Measurements from ENCODE around the gene ABCC10.
"Not testable (repeated sequence)": the region's sequence is repeated elsewhere in the genome, so short reads cannot be mapped to it uniquely, and the experiment has no call there.

ABCC10 gene

DNA sequence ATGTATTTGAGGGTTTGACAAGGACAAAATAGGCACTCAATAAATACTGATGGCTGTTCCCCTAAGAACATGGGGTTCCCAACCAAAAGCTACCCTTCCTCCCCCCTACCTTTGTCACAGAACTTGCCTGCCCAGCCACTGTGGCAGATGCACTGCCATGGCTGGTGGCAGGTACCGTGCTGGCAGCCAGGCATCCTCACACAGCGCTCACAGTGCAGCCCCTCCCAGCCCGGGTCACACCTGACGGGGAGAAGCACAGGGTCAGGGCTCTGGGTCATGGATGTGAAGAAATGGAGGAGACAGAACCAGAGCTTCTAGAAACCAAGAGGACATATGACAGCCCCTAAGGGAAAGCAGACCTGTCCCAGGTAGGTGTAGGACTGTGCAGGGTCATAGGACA lies 25.6 kb downstream of the ABCC10 start:
- TF ChIP-seq, protein P1, sequence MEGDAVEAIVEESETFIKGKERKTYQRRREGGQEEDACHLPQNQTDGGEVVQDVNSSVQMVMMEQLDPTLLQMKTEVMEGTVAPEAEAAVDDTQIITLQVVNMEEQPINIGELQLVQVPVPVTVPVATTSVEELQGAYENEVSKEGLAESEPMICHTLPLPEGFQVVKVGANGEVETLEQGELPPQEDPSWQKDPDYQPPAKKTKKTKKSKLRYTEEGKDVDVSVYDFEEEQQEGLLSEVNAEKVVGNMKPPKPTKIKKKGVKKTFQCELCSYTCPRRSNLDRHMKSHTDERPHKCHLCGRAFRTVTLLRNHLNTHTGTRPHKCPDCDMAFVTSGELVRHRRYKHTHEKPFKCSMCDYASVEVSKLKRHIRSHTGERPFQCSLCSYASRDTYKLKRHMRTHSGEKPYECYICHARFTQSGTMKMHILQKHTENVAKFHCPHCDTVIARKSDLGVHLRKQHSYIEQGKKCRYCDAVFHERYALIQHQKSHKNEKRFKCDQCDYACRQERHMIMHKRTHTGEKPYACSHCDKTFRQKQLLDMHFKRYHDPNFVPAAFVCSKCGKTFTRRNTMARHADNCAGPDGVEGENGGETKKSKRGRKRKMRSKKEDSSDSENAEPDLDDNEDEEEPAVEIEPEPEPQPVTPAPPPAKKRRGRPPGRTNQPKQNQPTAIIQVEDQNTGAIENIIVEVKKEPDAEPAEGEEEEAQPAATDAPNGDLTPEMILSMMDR (IDR thresholded peaks at IDR 0.05; ENCODE audit: low read depth, low read length, missing control alignments): no peak
- no peak overlapping the region for H3K4me3 ChIP-seq (replicated peaks; ENCODE audit: low read depth, low read length)
- no peak for DNase-seq (ENCODE audit: extremely low read depth, low read depth)

DNA sequence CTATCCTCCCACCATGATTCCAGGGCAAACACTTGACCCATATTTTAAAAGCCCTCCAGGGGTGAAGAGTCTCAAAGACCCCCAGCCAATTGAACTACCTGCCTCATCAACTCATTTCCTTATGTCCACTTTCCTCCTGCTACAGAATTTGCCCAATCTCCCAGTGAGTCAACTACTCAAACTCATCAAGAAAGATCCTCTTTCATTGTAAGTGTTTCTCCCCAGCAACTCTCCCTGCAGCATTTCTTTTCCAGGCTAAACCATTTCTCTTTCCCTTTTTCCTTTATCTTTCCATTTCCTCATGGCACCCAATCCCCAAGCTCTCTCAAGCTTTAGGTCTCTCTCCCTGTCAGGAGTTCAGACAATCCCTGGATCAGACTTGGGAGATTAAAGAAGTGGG lies 26.5 kb downstream of the ABCC10 start:
- H3K4me3 ChIP-seq (replicated peaks; ENCODE audit: low read depth, low read length): no peak overlapping the region
- TF ChIP-seq, protein P1 (IDR thresholded peaks at IDR 0.05; ENCODE audit: low read depth, low read length, missing control alignments): no peak
- DNase-seq (ENCODE audit: extremely low read depth, low read depth): no peak

DNA sequence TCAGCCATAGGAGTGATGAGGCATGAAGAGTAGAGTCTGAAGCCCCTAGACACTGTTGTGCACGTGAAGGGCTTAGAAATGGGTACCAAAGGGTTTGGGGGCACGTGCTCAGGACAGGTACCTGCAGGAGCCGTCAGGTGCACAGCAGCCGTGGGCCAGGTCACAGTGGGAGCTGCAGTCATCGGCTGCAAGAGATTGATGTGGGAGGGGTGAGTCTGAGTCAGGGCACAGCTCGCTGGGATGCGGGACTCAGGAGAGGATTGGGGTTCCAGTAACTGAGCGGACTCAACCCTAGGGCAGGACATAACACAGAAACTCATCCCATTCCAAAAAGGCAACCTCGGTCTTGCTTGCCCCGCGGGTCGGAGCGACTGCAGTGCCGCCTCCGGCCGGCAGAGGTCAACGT lies 27.0 kb downstream of the ABCC10 start:
- H3K4me3 ChIP-seq (replicated peaks; ENCODE audit: low read depth, low read length): peak overlapping the region; percentile 44
- TF ChIP-seq, protein P1 (IDR thresholded peaks at IDR 0.05; ENCODE audit: low read depth, low read length, missing control alignments): peak; percentile 91
- DNase-seq (ENCODE audit: extremely low read depth, low read depth): no peak

DNA sequence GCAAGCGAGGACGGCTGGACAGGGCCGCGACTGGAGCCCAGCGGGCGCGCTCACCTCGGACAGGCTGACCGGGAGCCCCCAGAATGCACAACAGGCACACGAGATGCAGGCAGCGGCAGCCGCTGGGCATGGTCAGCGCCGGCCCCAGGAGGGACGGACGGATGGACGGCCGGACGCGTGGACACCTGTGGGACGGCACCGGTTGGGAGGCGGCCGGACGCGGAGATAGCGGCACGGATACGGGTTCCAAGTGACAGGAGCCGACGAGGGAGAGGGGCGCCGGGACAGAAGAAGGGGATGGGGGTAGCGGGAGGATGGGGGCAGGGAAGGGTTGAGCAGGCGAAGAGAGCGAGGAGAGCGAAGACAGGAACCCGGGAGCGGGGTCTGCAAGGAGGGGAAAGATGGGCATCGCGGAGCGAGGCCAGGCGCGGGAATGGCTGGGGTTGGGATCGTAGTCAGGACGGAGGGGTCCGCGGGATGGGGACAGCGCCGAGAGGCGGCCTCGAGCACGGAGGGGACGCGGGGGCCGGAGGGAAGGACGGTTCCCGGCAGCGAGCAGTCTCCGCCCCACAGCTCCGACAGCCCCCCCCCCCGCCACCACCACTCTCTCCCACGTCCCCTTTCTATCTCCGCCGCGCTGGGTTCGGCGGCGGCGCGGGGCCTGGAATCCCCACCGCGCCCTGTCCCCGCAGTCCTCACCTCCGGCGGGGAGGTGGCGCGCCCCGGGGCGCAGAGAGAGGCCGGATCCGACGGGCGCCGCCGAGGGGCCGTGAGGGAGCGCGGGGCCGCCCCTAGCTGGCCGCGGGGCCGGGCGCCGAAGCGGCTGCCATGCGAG lies 27.6 kb downstream of the ABCC10 start:
- peak overlapping the region; percentile 44 for H3K4me3 ChIP-seq (replicated peaks; ENCODE audit: low read depth, low read length)
- no peak for DNase-seq (ENCODE audit: extremely low read depth, low read depth)
- TF ChIP-seq, protein P1 (IDR thresholded peaks at IDR 0.05; ENCODE audit: low read depth, low read length, missing control alignments): no peak

DNA sequence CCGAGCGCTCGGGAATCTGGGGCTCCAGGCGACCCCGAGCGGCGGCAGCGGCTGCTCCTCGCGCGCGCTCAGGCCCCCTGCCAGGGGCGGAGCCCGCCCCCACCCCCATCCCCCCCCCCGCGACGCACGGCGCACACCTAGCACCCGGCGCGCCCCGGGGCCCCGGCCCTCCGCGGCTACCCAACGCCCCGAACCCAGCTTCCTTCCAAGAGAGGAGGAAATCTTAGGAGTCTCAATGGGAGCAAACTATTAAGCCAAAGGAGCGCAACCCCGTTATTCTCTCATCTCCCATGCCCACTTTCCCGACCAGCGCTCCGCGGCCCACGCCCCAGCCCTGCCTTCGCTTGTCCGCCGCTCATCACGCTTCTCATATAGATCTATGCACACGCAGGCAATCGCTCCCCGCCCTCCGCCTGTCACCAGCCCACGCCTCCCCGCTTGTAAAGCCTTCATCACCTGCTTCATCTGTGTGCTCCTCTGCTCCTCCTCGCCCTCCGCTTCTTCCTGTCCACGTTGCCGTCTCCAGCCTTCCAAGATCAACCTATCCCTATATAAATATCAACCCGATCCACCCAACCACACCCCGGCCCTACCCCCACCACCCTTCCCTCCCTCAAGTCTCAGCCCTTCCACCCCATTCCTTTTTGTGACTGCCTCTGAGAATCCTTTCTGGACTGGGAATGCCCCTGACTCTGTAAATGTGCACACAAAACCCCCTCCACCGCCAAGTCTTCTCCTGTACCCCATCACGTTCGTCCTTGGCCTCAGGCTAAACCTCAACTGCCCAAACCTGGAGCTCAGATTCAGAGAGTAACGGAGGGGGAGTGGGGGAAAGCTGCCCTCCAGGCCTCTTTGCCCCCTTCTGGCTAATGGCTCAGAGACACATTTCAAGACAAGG lies 28.4 kb downstream of the ABCC10 start, which contains the start of gene DLK2:
TSS of gene DLK2 (minus strand) at position 18 of the 898 bp plus-strand sequence. CDS start 723 bp downstream, outside the sequence.
- peak within 1 kb of the TSS; percentile 44 for H3K4me3 ChIP-seq (replicated peaks; ENCODE audit: low read depth, low read length)
- TF ChIP-seq, protein P1 (IDR thresholded peaks at IDR 0.05; ENCODE audit: low read depth, low read length, missing control alignments): no peak
- no peak for DNase-seq (ENCODE audit: extremely low read depth, low read depth)

DNA sequence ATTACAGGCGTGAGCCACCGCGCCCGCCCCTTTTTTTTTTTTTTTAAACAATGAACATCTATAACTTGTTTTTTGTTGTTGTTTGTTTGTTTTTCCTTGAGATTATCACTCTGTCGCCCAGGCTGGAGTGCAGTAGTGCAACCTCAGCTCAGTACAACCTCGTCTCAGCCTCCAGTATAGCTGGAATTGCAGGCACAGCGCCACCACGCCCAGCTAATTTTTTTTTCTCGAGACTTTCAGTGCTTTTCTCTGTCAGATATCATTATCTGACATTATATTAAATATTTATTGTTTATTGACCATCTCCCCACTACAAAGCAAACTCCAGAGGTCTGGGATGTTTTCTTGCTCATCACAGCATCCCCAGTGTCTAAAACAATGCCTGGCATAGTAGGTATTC lies 30.3 kb downstream of the ABCC10 start:
- no peak for DNase-seq (ENCODE audit: extremely low read depth, low read depth)
- TF ChIP-seq, protein P1 (IDR thresholded peaks at IDR 0.05; ENCODE audit: low read depth, low read length, missing control alignments): no peak
- H3K4me3 ChIP-seq (replicated peaks; ENCODE audit: low read depth, low read length): no peak overlapping the region

DNA sequence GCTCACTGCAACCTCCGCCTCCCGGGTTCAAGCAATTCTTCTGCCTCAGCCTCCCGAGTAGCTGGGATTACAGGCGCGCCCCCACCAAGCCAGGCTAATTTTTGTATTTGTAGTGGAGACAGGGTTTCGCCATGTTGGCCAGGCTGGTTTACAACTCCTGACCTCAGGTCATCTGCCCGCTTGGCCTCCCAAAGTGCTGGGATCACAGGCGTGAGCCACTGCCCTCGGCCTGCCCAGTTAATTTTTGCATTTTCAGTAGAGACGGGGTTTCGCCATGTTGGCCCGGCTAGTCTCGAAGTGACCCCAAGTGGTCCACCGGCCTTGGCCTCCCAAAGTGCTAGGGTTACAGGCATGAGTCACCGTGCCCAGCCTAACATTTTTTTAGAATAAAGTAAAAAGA lies 30.8 kb downstream of the ABCC10 start:
- DNase-seq (ENCODE audit: extremely low read depth, low read depth); H3K4me3 ChIP-seq (replicated peaks; ENCODE audit: low read depth, low read length): not testable (repeated sequence)
